ENCODE results near the gene THAP5.
A peak's percentile ranks its signal among the peaks of the same experiment; 100 is the strongest.

The THAP5 gene

DNA sequence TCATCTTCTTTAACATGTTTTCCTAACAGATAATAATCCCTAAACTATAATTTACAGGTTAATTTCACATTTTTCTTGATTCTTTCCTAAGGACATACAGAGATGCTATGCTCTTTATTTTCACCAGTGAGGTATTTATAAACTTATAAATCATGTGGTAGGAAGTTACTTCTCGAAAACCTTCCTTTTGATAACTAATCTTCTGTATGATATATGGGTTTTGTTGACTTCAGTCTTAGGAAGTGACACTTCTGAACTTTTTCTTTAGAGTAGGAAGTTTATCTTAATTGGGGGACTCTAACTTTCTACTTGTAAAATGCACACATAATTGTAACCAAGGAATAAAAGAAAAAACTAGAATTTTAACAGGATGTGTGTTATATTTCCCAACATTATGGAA is 33.8 kb downstream of the THAP5 start:
- no peak overlapping the region for H3K4me3 ChIP-seq (ENCODE audit: low read depth, low read length)
- DNase-seq (ENCODE audit: low read depth) = no peak
- TF ChIP-seq, protein P1, sequence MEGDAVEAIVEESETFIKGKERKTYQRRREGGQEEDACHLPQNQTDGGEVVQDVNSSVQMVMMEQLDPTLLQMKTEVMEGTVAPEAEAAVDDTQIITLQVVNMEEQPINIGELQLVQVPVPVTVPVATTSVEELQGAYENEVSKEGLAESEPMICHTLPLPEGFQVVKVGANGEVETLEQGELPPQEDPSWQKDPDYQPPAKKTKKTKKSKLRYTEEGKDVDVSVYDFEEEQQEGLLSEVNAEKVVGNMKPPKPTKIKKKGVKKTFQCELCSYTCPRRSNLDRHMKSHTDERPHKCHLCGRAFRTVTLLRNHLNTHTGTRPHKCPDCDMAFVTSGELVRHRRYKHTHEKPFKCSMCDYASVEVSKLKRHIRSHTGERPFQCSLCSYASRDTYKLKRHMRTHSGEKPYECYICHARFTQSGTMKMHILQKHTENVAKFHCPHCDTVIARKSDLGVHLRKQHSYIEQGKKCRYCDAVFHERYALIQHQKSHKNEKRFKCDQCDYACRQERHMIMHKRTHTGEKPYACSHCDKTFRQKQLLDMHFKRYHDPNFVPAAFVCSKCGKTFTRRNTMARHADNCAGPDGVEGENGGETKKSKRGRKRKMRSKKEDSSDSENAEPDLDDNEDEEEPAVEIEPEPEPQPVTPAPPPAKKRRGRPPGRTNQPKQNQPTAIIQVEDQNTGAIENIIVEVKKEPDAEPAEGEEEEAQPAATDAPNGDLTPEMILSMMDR (IDR thresholded peaks at IDR 0.05; ENCODE audit: insufficient read depth, low read depth, low read length, missing control alignments) = no peak

DNA sequence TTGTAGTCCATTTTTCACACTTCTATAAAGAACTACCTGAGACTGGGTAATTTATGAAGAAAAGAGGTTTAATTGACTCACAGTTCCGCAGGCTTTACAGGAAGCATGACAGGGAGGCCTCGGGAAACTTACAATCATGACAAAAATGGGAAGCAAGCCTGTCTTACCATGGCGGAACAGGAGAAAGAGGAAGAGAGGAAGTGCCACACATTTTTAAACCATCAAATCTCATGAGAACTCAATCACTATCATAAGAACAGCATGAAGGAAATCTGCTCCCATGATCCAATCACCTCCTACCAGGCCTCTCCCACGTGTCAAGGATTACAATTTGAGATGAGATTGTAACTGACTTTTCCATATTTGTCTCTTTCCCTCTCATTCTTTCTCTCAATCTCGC is 34.2 kb downstream of the THAP5 start:
- TF ChIP-seq, protein P1 (IDR thresholded peaks at IDR 0.05; ENCODE audit: insufficient read depth, low read depth, low read length, missing control alignments) = no peak
- no peak overlapping the region for H3K4me3 ChIP-seq (ENCODE audit: low read depth, low read length)
- DNase-seq (ENCODE audit: low read depth) = no peak

DNA sequence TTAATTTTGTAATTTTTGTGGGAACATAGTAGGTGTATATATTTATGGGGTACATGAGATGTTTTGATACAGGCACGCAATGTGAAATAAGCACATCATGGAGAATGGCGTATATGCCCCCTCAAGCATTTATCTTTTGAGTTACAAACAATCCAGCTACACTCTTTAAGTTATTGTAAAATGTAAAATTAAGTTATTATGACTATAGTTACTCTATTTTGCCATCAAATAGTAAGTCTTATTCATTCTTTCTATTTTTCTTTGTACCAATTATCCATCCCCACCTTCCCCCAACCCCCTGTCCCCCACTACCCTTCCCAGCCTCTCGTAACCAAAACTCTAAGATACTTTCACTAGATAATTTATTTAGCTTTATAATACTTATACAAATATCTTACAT is 35.8 kb downstream of the THAP5 start:
- TF ChIP-seq, protein P1 (IDR thresholded peaks at IDR 0.05; ENCODE audit: insufficient read depth, low read depth, low read length, missing control alignments) = no peak
- no peak overlapping the region for H3K4me3 ChIP-seq (ENCODE audit: low read depth, low read length)
- DNase-seq (ENCODE audit: low read depth) = no peak

DNA sequence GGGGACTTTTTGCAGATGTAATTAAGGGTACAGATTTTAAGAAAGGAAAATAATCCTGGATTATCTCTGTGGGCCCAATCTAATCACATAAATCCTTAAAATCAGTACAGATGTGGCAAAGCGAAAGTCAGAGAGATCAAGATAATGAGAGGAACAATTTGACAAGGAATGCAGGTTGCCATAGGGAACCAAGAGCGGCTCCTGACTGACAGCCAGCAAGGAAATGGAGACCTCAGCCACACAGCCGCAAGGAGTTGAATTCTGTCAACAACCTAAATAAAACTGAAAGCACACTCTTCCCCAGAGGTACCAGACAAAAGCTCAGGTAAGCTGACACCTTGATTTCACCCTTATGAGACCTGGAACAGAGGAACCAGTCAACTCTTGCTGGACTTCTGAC is 40.2 kb downstream of the THAP5 start:
- no peak overlapping the region for H3K4me3 ChIP-seq (ENCODE audit: low read depth, low read length)
- DNase-seq (ENCODE audit: low read depth) = no peak
- TF ChIP-seq, protein P1 (IDR thresholded peaks at IDR 0.05; ENCODE audit: insufficient read depth, low read depth, low read length, missing control alignments) = no peak

DNA sequence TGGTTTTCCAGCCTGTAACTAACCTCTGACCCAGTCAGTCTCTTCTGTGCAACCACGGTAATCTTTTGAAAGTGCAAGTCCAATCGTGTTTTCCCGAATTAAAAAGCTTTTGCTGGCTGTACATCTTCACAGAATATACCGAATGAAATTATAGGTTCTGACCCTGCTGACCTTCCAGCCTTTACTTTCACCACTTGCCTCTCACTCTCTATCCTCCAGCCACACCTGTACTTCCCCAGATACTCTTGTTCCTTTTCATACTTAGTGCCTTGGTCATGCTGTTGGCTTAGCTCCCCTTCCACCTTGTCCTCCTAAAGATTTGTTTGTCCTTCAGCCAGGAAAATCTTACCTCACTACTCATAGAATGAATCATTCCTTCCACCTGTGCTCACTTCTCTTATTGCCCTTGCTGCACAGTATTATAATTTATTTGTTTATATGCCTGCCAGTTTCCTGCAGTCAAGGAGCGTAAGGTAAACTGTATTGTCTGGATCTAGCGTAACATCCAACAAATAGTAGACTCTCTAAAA is 41.3 kb downstream of the THAP5 start:
- no peak for DNase-seq (ENCODE audit: low read depth)
- no peak overlapping the region for H3K4me3 ChIP-seq (ENCODE audit: low read depth, low read length)
- TF ChIP-seq, protein P1 (IDR thresholded peaks at IDR 0.05; ENCODE audit: insufficient read depth, low read depth, low read length, missing control alignments) = no peak

DNA sequence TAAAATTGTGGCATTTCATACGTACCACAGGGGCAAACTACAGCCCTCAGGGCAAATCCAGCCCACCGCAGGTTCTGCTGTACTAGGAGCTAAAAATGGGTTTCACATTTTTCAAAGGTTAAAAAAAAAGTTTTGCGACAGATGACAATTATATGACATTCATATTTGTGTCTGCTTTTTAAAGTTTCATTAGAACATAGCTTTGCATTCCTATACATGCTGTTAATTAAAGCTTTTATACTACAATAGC is 42.8 kb downstream of the THAP5 start:
- TF ChIP-seq, protein P1 (IDR thresholded peaks at IDR 0.05; ENCODE audit: insufficient read depth, low read depth, low read length, missing control alignments) = no peak
- no peak for DNase-seq (ENCODE audit: low read depth)
- H3K4me3 ChIP-seq (ENCODE audit: low read depth, low read length) = peak overlapping the region; percentile 56

DNA sequence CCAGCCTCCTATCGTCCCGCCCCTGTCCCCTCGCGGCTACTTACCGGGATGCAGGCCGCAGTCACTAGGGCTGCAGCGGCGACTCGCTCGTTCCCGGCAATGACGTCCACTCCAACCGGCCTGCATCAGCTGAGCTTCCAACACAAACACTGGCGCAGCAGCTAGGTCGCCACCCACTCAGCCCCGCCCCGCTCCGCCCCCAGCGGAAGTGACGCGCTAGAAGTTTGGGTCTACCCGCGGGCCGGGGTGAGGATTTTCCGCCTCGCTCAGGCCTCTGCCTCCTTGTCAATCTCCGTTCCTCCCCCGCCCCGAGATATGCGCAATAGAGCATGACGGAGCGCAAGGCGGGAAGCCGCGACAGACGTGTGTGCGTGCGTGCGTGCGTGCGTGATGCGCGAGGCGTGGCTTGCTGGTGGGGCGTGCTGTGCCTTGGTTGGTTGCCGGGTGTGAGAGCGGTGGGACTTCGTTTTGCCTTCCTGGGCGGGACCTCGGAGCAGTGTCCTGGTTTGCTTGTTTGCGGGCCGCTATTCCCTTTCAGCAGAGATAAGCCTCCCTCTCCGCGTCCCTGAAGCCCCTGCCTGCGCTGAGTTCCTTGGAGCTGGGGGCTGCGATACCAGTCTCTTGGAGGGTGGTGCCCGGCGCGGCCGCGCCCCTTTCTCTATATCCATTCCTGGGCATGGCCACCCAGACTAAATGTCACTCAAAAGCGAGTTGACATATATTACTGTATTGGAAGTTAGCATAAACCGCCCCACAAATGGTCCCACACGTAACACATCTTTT is 43.3 kb downstream of the THAP5 start, which contains the start of gene PNPLA8:
Gene PNPLA8, minus strand, starts transcription at position 151 of the 783 bp plus-strand sequence. CDS start 10,644 bp downstream, outside the sequence.
- TF ChIP-seq, protein P1 (IDR thresholded peaks at IDR 0.05; ENCODE audit: insufficient read depth, low read depth, low read length, missing control alignments) = no peak
- H3K4me3 ChIP-seq (ENCODE audit: low read depth, low read length) = peak within 1 kb of the TSS; percentile 59

More for the DNA sequence above, 43.3 kb downstream of the THAP5 start, which contains the start of gene PNPLA8:
- DNase-seq (ENCODE audit: low read depth) = peak; percentile 99
